HG02642 (cell line): ENCODE results near the gene BCHE.

Experiments used
- ATAC-seq: cut with Tn5 transposase; IDR thresholded peaks from one replicate; pipeline ENCODE4 v1.9.1; 2021; ENCODE audit warnings: mild to moderate bottlenecking; ENCODE audit not compliant: unreplicated experiment, poor library complexity

The BCHE gene

DNA sequence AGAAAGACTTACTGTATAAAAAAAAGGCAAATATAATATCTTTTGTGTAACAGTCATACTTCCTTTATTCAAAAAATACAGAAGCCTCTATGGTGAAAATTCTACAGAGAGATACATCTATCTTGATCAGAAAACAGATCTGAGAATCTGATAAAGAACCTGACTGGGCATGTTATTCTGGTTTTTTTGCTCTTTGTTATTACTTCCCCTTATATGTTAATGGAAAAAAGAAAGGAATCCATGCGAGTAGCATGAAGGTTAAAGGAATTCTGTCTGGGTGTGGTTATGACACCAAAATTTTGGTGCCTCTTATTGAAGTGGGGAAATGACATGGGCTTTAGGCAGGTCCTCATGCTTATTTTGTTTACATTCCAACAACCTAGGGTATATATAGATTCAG, 81.7 kb downstream of the BCHE start:
- ATAC-seq = no peak

DNA sequence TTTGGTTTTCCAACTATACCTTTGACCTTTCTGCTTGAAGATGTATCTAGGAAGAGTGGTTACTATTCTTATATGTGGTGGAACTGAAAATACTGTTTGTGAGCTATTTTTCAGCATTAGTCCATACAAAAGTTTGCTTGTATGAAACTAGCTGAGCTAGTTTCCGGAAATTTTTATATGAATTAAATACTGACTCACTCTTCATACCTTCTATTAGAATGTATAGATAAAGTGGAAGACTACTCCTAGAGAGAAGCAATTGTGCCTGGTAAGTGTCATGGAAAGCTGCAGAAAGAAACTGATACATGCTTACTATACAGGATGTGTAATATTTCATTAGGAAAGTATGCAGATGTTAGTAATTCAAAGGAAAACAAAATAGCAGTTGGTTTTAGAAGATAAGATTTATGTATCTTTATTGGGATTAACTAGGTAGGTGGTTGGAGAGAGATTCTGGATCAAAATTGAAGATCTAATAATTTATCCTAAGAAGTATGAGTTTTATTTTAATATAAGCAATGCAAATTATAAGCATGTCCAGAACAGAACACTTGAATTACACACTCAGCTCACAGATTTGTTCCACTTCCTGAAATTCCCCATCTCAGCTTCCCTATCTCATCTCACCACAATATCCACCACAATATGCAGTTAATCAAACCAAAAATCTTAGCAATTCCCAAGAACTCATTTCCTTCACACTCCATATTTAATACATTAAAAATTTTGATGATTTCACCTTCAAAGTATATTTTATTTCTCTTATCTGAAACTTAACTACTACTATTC, 82.8 kb downstream of the BCHE start:
- ATAC-seq = no peak

DNA sequence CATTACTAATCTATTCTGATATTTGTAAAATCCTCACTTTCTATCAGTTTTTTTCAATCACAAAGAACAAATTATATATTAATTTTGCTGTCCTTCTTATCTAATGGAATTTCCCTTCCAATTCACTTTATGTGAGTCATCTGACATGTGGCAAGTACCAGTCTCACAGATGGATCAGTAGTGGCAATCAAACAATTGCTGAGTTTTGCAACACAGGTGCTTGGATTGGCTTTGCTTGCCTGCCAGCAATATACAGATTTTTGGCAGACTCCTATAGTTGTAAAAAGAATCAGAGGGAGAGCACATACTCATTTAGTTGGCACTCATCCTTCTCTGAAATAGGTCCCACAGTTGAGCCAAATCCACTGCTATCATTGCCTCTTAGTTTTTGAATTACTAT, 83.7 kb downstream of the BCHE start:
- no peak for ATAC-seq

- no peak for ATAC-seq
Observed at GRCh38 chr3:165751637-165752036, 85.6 kb downstream of the BCHE start.

DNA sequence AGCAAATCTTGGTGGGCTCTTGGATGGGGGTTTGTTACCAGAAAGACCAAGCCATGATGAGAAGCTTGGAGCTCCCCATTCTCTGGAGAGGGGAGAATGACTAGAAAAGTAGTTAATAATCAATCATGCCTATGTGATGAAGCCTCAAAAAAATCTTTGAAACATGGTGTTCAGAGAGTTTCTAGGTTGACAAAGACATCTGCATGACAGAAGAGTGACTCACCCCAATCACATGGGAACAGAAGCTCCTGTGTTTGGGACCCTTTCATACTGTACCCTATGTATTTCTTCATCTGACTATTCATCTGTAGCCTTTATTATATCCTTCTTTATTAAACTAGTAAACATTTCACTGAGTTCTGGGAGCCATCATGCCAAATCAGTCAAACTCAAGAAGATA, 87.4 kb downstream of the BCHE start:
- no peak for ATAC-seq

DNA sequence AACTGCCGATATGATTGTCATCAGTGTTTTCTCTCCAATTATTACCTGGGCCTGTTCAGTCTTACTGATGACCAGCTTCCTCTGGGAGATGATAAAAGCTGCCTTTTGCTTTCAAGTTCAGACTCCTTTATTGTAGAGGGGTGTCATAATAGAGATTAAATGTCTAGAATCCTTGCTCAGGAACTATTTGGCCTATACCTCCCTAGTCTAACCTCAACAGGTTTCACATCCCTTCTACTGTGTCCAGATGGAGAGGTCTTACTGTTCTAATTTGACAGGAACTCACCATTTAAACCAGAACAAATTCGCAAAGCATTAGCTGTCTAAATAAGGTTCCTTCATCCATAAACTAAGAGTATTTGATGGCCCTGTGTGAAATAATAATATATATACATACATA, 88.0 kb downstream of the BCHE start:
- ATAC-seq = no peak

- no peak for ATAC-seq
Observed at GRCh38 chr3:165748094-165748493, 89.1 kb downstream of the BCHE start.

- no peak for ATAC-seq
Observed at GRCh38 chr3:165746874-165747273, 90.3 kb downstream of the BCHE start.

GRCh38 chr3:165744025-165744424, 93.2 kb downstream of the BCHE start:
- no peak for ATAC-seq

- no peak for ATAC-seq
Observed at GRCh38 chr3:165742351-165742750, 94.9 kb downstream of the BCHE start.

DNA sequence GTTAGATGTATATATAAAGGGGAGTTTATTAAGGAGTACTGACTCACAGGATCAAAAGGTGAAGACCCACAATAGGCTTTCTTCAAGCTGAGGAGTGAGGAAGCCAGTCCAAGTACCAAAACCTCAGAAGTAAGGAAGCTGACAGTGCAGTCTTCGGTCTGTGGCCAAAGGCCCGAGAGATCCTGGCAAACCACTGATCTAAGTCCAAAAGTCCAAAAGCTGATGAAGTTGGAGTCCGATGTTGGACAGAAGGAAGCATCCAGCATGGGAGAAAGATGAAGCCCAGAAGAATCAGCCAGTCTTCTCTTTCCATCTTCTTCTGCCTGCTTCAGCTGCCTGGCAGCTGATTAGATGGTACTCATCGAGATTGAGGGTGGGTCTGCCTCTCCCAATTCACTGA, 107.5 kb downstream of the BCHE start:
- ATAC-seq = no peak

- no peak for ATAC-seq
Observed at GRCh38 chr3:165728924-165729323, 108.3 kb downstream of the BCHE start.

DNA sequence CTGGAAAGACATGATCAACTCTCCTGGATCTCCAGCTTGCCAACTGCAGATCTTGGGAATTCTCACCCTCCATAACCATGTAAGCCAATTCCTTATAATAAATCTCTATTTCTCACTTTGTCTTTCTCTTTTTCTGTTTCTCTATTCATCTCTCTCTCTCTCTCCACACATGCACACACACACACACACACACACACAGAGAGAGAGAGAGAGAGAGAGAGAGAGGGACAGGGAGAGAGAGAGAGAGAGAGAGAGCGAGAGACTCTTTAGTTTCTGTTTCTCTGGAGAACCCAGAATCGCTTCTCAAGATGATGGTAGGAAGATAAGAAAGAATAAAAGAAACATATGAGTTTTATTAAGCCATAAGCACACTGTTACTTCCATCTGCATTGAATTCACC, 111.9 kb downstream of the BCHE start:
- no peak for ATAC-seq
